Measurements from ENCODE around the gene RIPK3. TPM values are rescaled to one million over a fixed set of nuclear protein-coding genes. Genes with fewer than 3 reads are reported as not detected.

RIPK3 gene
- total RNA-seq, 4 donors from 2014 or later: 6.3 to 18.0 (median 7.2) TPM

DNA sequence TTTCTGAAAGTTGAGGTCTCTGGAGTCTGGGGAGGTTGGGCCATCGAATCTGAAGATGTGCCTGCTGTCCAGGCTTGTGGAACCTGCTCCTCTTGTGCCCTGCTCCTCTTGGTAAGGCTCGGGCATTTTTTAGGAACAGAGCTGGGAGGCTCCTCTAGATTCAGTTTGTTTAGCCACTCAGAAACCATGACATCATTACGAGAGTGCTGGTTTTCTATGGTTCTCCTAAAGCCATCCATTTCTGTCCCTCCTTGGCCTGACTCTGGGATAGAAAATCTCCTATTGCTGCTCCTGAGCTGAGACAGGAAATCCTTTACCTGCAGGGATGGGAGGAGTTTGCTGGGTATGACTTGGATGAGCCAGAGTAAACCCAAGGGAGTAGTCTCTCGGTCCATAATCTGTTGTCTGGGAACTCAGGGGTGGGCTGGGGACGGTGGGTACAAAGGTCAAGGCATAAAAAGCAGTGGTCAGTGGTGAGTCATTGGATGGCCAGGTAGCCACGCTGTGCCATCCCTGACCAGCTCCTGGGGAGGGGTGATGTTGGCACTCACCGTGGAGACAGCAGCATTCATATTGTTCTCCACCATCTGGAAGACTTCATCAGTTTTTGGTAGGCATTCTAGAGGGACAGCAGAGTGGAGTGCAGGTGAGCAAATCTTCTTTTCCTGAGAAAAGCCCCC is 2.5 kb downstream of the RIPK3 start:
- 82% methylated on average over 7 of the region's 7 CpGs for WGBS, 2 donors
- DNase-seq (ENCODE audit: low spot score in 2 of 2): no peak
- no peak for TF ChIP-seq POLR2A (IDR thresholded peaks at IDR 0.05)
- TF ChIP-seq, protein P1, sequence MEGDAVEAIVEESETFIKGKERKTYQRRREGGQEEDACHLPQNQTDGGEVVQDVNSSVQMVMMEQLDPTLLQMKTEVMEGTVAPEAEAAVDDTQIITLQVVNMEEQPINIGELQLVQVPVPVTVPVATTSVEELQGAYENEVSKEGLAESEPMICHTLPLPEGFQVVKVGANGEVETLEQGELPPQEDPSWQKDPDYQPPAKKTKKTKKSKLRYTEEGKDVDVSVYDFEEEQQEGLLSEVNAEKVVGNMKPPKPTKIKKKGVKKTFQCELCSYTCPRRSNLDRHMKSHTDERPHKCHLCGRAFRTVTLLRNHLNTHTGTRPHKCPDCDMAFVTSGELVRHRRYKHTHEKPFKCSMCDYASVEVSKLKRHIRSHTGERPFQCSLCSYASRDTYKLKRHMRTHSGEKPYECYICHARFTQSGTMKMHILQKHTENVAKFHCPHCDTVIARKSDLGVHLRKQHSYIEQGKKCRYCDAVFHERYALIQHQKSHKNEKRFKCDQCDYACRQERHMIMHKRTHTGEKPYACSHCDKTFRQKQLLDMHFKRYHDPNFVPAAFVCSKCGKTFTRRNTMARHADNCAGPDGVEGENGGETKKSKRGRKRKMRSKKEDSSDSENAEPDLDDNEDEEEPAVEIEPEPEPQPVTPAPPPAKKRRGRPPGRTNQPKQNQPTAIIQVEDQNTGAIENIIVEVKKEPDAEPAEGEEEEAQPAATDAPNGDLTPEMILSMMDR (IDR thresholded peaks at IDR 0.05): no peak
- H3K4me3 ChIP-seq (ENCODE audit: low read depth, poor library complexity, severe bottlenecking): no peak overlapping the region
- intact Hi-C loops (cut with DNase I; ENCODE audit: low total_unique reads): no loop called here

DNA sequence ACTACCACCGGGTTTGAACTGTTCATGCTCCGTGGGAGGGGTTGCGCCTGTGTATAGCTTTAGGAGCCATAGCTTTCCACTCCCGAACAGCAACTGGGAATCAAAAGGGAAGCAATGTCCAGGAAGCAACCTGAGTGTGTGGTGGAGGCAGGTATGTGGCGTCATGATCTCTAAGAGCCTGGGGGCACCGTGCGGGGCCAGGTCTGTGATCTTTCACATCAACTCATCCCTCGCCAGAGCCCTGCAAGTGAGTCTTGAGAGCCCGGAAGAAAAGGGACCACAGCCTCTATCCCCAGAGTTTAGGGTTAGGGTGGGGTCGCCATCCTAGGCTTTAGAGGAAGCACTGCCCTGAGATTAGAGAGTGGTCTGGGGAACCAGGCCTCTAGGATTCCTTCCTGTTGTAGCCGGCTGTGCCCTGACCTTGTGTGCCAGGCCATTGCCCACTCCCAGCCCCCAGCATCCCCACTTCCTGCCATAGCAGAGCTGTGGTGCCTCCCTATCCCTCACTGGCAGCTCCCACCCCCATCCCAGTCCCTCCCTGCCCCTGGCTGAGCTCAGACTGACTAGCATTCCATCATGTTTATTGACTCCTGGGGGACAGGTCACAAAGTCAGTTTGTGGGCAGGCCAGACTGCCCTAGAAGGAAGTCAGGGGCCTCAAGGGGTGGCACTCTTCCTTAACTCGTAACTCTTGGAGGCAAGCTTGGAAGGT is 4.2 kb downstream of the RIPK3 start:
- peak in 1 of 2 donors; percentile 84 for DNase-seq (ENCODE audit: low spot score in 2 of 2)
- intact Hi-C loops (cut with DNase I; ENCODE audit: low total_unique reads): no loop called here
- TF ChIP-seq, protein P1 (IDR thresholded peaks at IDR 0.05): no peak
- TF ChIP-seq POLR2A (IDR thresholded peaks at IDR 0.05): no peak
- WGBS, 2 donors: 72 to 76% methylated on average over 12 of the region's 12 CpGs
- H3K4me3 ChIP-seq (ENCODE audit: low read depth, poor library complexity, severe bottlenecking): no peak overlapping the region

DNA sequence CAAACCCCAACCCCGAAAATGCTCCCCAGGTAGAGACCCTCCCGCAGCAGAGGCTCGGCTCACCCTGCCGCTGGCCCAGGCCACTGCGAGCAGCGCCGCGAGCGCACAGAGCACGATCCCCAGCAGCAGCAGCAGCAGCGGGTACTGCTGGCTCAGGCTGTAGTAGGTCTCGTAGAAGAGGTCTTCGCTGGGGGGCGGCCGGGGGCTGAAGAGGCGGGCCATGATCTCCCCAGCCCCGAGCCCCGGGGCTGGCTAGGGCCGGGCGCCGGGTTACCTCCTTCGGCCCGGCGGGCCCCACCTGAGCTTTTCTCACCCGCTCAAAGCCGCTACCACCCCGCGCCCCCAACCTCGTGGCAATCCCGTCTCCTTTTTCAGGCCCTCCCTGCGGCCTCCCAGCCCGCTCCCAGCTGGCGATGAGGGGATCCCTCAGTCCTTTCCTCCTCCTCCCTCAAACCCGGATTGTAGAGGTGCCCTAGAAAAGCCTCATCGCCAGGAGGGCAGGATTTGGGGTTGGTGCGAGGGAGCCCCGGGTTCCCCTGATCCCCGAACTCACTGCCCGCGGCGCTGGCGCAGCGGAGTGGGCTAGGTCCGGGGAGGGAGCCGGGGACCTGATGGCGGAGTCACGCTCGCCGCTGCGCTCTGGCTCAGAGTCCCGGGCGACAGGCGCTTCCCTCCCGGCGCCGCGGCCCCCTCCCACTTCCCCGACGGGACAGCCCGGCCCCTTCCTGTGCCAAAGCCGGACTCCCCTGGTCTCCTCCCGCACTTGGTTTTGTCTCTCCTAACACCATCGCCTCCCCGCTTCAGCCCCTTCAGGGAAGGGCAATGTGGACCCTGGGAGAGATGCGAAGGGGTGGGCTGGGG is 5.1 kb downstream of the RIPK3 start, which contains the start of gene ADCY4:
TSS of gene ADCY4 (minus strand) at position 641 of the 861 bp plus-strand sequence. CDS start at position 222, 419 bp downstream.
- peak in 1 of 2 donors; percentile 91 for DNase-seq (ENCODE audit: low spot score in 2 of 2)
- peak within 1 kb of the TSS; percentile 22 for H3K4me3 ChIP-seq (ENCODE audit: low read depth, poor library complexity, severe bottlenecking)
- intact Hi-C loops (cut with DNase I; ENCODE audit: low total_unique reads): no loop called here
- TF ChIP-seq, protein P1 (IDR thresholded peaks at IDR 0.05): no peak
- no peak for TF ChIP-seq POLR2A (IDR thresholded peaks at IDR 0.05)
- WGBS, 2 donors: 7 to 12% methylated on average over 42 to 57 of the region's 65 CpGs

DNA sequence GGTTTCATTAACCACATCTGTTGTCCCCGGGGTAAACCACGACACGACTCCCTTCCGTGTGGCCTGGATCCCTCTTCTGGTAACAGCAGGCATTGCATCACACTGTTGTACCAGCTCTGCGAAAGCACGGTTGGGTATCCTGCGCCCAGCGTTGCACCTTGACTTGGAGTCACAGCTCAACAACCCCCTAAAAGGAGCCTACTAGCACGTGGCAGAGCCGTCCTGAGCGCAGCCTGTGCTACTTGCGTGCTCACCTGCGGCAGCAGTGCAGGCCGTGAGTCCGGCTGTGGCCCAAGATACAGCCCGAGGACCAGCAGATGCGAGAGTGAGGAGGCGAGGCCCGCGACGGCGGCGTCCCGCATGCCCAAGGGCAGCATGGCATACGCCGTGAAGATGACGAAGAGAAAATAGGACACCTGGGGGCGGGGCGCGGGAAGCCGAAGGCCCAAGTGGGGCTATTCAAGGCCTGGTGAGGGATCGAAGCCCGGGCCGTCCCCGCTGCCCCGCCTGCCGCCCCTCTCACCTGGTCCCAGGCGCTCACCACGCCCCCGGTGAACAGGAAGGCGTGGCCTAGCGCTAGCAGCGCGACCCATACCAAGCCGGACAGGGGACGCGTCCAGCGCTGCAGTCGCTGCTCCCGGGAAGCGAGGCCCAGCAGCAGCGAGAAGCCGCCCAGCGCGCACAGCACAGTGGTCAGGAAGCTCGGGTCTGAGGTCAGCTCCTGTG is 7.4 kb downstream of the RIPK3 start:
- intact Hi-C loops (cut with DNase I; ENCODE audit: low total_unique reads): loop anchor here (2.0 kb wide), 1 partner anchor 98 kb away; no protein-coding TSS in a partner anchor
- TF ChIP-seq POLR2A (IDR thresholded peaks at IDR 0.05): no peak
- TF ChIP-seq, protein P1 (IDR thresholded peaks at IDR 0.05): peak in 1 of 3 donors; percentile 86
- H3K4me3 ChIP-seq (ENCODE audit: low read depth, poor library complexity, severe bottlenecking): no peak overlapping the region
- peak in 1 of 2 donors; percentile 91 for DNase-seq (ENCODE audit: low spot score in 2 of 2)
- 19 to 31% methylated on average over 21 to 49 of the region's 56 CpGs for whole genome bisulfite sequencing, 2 donors

DNA sequence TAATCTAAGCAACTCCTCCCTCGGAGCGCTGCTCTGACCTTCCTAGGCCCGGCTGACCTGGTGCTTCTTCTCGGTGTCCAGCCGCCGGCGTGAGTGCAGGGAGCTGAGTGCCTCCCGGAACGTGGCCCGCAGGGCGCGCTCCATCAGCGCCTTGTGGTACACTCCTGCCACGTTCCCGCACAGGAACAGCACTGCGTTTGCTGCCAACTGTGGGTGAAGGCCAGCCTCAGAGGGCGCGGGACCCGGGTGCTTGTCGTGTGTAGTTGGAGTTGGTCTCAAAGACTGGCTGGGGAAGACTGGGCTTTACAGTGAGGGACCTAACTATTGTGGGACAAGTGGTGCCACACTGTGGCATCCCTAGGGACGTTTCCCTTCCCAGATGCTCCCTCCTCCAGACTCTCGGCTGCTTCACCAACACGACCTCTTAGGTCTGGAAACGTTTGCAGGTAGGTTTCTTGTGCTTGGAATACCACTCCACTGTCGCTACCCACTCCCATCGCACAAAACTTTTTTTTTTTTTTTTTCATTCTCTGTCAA is 8.0 kb downstream of the RIPK3 start:
- H3K4me3 ChIP-seq (ENCODE audit: low read depth, poor library complexity, severe bottlenecking): no peak overlapping the region
- intact Hi-C loops (cut with DNase I; ENCODE audit: low total_unique reads): loop anchor here (2.0 kb wide), 1 partner anchor 99 kb away; no protein-coding TSS in a partner anchor
- peak in 1 of 2 donors; percentile 84 for DNase-seq (ENCODE audit: low spot score in 2 of 2)
- TF ChIP-seq, protein P1 (IDR thresholded peaks at IDR 0.05): no peak
- TF ChIP-seq POLR2A (IDR thresholded peaks at IDR 0.05): no peak
- 47 to 62% methylated on average over 25 to 26 of the region's 26 CpGs for WGBS, 2 donors

Measured in lower leg skin (tissue), 4 donors.